Subcutaneous abdominal adipose tissue (tissue), 5 donors: Measurements from ENCODE around the gene RABL2B.

Experiments
- H3K27ac ChIP-seq: one replicate; pipeline ENCODE4 v1.7.0; 2013; ENCODE audit warnings: low read depth, mild to moderate bottlenecking, inconsistent platforms, low read length, moderate library complexity
- H3K27me3 ChIP-seq, 5 donors: one replicate each; pipeline ENCODE4 v1.7.0; 2013; ENCODE audit warnings: low read length in 5 of 5, inconsistent platforms in 1 of 5; ENCODE audit not compliant: control insufficient read depth in 5 of 5, insufficient read depth in 4 of 5
- H3K36me3 ChIP-seq, 5 donors: one replicate each; pipeline ENCODE4 v1.7.0; 2013; ENCODE audit warnings: low read length in 5 of 5; ENCODE audit not compliant: control insufficient read depth in 5 of 5, insufficient read depth in 5 of 5
- H3K4me1 ChIP-seq, 5 donors: one replicate each; pipeline ENCODE4 v1.7.0; 2013; ENCODE audit warnings: low read length in 5 of 5, mild to moderate bottlenecking in 3 of 5, moderate library complexity in 1 of 5; ENCODE audit not compliant: control insufficient read depth in 5 of 5, insufficient read depth in 5 of 5
- H3K4me3 ChIP-seq, 5 donors: one replicate each; pipeline ENCODE4 v1.7.0; 2013; ENCODE audit warnings: low read length in 5 of 5, low read depth in 1 of 5
- H3K9ac ChIP-seq, 5 donors: one replicate each; pipeline ENCODE4 v1.7.0; 2013; ENCODE audit warnings: low read length in 5 of 5, mild to moderate bottlenecking in 4 of 5, moderate library complexity in 3 of 5
- H3K9me3 ChIP-seq, 5 donors: one replicate each; pipeline ENCODE4 v1.7.0; 2013; ENCODE audit warnings: low read length in 5 of 5; ENCODE audit not compliant: control insufficient read depth in 5 of 5
- donor health status: healthy.
- donor health status: healthy.
- donor health status: healthy.
- donor health status: healthy.
- donor health status: healthy.

Gene RABL2B

DNA sequence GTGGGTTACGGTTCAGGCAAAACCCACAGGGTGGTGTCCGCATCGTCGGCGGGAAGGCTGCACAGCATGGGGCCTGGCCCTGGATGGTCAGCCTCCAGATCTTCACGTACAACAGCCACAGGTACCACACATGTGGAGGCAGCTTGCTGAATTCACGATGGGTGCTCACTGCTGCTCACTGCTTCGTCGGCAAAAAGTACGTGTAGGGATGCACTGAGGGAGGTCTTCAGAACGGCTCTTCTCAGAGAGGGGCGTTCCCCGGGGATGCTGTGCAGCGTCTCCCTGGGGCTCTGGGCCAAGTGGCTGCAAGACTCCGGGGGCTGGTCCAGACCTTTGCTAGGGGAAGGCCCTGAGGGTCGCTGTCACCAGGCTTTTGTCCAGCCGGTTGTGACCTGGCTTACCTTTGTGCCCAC, 44.2 kb downstream of the RABL2B start:
- Histone ChIP-seq H3K4me1 (no peaks in the 10 kb centered on the region), H3K4me3 (no peak overlapping the region), H3K27me3 (peaks cover 0 to 10% (median 1%) of the 10 kb centered on the region in 5 donors), H3K9me3 (no peaks in the 10 kb centered on the region), H3K9ac (no peak overlapping the region), H3K27ac (no peak overlapping the region), H3K36me3 (no peaks in the 10 kb centered on the region)

DNA sequence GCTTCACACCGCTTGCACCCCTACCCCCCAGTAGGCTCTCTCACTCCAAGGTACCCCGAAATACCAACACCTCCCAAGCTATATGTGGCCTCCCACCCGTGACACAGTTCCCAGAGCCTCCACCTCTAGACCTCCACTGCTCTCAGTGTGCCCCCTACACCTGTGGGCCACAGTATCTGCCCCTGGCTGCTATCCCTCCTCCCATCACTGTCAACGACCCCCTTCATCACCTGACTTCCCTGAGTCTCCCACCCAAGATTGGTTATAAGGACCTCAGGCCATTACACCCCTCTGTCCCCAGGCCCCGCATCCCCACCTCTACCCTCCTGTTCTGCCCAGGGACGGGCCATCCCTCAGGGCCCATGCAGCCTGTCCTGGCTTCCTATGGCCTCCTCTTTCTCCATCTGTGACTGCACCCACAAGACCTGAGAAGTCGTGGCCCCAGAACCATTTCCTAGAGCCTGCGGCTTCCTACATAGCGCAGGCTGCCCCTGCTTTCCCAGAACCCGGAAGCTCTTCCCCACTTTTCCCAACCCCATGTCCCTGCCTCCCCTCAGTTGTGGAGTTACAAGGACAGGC, 44.7 kb downstream of the RABL2B start:
- Histone ChIP-seq H3K9ac (no peak overlapping the region), H3K27ac (no peak overlapping the region), H3K4me1 (no peaks in the 10 kb centered on the region), H3K27me3 (peaks cover 0 to 15% (median 7%) of the 10 kb centered on the region in 5 donors), H3K36me3 (no peaks in the 10 kb centered on the region), H3K4me3 (no peak overlapping the region), H3K9me3 (no peaks in the 10 kb centered on the region)

DNA sequence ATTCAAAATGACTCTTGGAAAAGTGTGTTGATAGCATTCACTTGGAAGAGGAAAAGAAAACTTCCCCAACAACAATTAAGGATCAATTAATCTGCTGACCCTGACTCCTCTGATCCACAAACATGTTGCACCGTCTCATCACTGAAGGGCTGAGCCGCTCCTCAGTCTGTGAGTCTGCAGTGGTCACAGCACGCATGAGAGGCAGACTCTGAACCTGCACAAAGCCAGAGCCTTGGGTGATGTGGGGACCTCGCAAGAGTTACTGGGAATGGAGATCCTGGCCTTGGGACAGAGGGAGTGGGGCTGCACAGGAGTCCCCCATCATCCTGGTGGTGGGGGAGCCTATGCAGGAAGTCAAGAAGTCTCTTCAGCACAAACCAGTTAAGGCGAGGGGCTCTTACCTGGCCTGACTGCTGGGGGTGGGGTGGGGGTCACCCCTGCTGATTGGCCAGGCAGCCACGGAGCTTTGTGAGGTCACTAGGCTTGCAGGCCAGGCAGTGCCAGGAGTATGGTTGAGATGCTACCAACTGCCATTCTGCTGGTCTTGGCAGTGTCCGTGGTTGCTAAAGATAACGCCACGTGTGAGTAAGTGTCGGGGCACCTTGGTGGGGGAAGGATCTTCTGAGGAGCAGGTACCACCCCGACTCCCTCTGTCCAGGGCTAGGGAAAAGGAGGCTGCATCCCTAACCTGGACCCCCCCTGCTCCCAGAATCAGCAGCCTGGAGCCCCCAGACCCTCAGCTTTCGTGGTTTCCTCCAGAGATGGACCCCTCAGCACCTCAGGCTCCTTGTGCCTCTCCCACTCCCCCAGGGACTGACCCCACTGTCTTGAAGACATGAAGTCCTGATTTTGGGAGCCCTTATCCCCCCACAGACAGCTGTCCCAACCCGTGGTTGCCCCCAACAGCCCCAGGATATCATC, 45.4 kb downstream of the RABL2B start, which contains the start of gene ACR:
Gene ACR (plus strand): TSS at position 477 of the 921 bp plus-strand sequence. CDS start 32 bp downstream, at position 509.
- Histone ChIP-seq H3K9ac (no peak within 1 kb of the TSS), H3K36me3 (no peaks in the 10 kb centered on the region), H3K27me3 (peaks cover 0 to 16% (median 7%) of the 10 kb centered on the region in 5 donors), H3K4me3 (no peak within 1 kb of the TSS), H3K4me1 (peaks cover 0 to 6% (median 0%) of the 10 kb centered on the region in 5 donors), H3K27ac (no peak within 1 kb of the TSS), H3K9me3 (no peaks in the 10 kb centered on the region)

DNA sequence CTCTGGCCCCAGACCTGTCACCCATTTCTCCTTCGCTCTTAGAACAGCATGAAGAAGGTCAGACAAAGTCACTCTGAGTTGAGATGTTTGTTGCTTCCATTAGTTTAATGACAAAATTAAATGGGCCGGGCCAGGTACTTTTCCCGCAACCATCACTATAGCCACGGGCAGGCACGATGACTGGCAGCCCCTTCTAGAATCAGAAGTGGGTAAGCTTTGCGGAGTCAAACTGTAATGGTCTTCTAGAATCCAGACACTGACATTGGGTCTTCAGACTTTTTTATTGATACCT, 47.8 kb downstream of the RABL2B start:
- Histone ChIP-seq H3K4me3 (no peak overlapping the region), H3K27ac (no peak overlapping the region), H3K9ac (peak overlapping the region in 1 of 5 donors; percentile 14), H3K9me3 (no peaks in the 10 kb centered on the region), H3K4me1 (peaks cover 0 to 13% (median 7%) of the 10 kb centered on the region in 5 donors), H3K36me3 (no peaks in the 10 kb centered on the region), H3K27me3 (peaks cover 0 to 19% (median 9%) of the 10 kb centered on the region in 5 donors)

DNA sequence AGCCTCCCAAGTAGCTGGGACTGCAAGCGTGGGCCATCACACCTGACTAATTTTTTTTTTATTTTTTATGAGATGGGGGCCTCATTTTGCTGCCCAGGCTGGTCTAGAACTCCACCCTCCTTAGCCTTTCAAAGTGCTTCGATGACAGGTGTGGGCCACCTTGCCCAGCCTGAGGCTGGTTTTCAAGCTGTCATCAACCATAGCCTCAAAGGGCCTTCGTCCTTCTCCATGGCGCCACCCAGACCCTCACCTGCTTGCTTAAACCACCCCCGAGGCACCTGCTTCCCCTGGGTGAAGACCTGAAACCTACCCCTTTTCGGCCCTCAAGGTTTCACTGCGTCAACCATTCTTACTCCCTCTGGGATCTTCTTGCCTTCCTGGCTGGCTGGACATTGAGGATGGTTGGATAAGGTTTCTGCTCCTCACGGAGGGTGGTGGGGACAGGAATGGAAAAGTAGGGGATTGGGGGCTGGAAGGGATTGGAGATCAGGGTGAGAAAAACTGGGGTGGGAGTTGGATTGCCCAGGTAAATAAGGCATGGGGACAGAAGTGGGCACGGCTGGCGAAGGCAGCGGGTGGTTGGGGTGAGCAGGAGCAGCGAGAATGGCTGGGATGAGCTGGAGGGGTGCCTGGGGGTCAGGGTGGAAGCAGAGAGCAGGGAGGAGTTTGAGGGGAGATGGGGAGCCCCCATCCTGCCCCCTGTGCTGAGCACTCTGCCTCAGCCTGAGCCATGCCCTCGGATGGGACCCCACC, 48.3 kb downstream of the RABL2B start:
- H3K27me3 ChIP-seq: peaks cover 0 to 19% (median 12%) of the 10 kb centered on the region in 5 donors
- peaks cover 0 to 14% (median 7%) of the 10 kb centered on the region in 5 donors for H3K4me1 ChIP-seq
- peaks cover 0 to under 1% (median 0%) of the 10 kb centered on the region in 5 donors for H3K36me3 ChIP-seq
- H3K27ac ChIP-seq: no peak overlapping the region
- no peaks in the 10 kb centered on the region for H3K9me3 ChIP-seq
- H3K9ac ChIP-seq: peak overlapping the region in 1 of 5 donors; percentile 14
- H3K4me3 ChIP-seq: no peak overlapping the region

DNA sequence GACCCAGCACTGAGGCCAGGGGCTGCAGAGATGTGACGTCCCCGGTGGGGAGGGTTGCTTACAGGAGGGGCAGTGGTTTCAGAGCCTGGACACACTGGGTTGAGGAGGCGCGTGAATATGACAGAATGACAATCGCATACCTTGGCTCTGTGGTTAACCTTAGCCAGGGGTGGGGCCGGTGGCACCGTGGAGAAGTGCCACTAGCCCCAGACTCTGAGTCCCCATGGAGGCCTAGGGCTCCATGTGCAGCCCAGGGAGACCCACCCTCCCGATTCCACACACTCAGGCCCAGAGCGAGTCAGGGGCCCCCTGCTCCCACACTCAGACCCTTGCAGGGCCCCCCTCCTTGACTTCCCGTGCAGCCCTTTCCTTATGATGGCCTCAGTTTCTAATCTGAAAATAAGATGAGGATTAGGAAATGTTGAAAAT, 49.1 kb downstream of the RABL2B start:
- H3K27me3 ChIP-seq: peaks cover 4 to 19% (median 13%) of the 10 kb centered on the region in 5 donors
- H3K4me1 ChIP-seq: peaks cover 0 to 22% (median 11%) of the 10 kb centered on the region in 5 donors
- H3K4me3 ChIP-seq: no peak overlapping the region
- no peak overlapping the region for H3K27ac ChIP-seq
- peaks cover 0 to 8% (median 6%) of the 10 kb centered on the region in 5 donors for H3K36me3 ChIP-seq
- H3K9ac ChIP-seq: no peak overlapping the region
- no peaks in the 10 kb centered on the region for H3K9me3 ChIP-seq

DNA sequence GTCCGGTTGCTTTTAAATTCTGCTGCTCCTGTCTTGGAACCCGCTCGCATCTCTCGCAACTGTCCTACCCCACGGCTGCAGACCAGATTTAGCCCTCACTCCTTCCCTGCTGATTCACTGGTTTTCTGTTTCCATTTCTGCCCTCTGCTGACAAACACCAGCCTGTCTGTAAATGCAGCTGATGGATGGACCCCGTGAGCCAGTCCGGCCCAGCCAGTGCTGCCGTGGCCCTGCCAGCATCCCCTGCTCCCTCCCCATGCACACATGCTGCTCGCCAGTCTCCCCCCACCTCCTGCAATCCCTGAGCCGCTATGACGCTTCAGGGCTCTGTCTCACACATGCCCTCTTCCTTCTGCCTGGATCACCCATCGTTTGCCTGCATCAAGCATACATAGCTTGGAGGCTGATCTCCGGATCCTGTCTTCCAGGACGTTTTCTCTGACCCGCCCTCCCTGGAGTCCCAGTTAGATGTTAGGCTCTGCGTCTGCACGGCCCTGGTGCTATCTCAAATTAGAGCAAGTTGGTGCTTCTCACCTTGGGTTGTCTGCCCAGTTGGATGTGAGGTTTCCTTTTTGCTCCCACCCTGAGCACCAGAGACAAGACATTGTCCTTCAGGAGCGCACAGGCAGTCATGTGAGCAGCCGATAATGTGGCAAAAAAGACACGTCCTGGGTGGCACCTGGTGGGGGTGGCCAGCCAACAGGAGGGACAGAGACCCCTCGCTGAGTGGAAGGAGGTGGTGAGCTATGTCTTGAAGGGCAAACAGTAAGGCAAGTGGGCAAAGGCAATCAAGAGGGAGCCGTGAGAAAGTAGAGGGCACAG, 49.7 kb downstream of the RABL2B start:
- Histone ChIP-seq H3K9me3 (no peaks in the 10 kb centered on the region), H3K36me3 (peaks cover 0 to 12% (median 9%) of the 10 kb centered on the region in 5 donors), H3K4me1 (peaks cover 0 to 26% (median 11%) of the 10 kb centered on the region in 5 donors), H3K27me3 (peaks cover 4 to 19% (median 11%) of the 10 kb centered on the region in 5 donors), H3K9ac (no peak overlapping the region), H3K27ac (no peak overlapping the region), H3K4me3 (no peak overlapping the region)

DNA sequence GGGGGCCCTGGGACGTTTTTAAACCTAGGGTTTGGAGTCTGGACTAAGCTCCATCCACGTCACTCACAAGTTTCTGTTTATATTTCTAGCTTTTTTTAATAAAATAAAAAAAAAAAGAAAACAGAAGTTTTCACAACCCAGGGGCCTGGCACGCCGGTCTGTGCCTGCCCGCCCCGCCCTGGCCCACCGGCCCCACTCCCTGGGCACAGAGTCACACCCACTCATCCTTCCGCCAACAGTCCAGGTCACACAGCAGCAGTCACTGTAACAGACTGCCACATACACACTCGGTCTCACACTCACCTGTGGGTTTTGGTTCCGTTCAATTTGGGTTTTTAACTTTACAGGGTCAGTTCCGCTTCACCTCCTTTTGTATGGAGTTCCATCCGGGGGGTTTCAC, 50.8 kb downstream of the RABL2B start:
- no peaks in the 10 kb centered on the region for H3K9me3 ChIP-seq
- peaks cover 0 to 35% (median 11%) of the 10 kb centered on the region in 5 donors for H3K4me1 ChIP-seq
- peaks cover 0 to 22% (median 15%) of the 10 kb centered on the region in 5 donors for H3K36me3 ChIP-seq
- no peak overlapping the region for H3K9ac ChIP-seq
- no peak overlapping the region for H3K4me3 ChIP-seq
- no peak overlapping the region for H3K27ac ChIP-seq
- H3K27me3 ChIP-seq: peaks cover 4 to 18% (median 11%) of the 10 kb centered on the region in 5 donors
